ENCODE data around the gene PPP1R1C.
"Not testable (repeated sequence)": the region's sequence is repeated elsewhere in the genome, so short reads cannot be mapped to it uniquely, and the experiment has no call there.

The PPP1R1C gene

GRCh38 chr2:182015334-182016109 lies 29.9 kb downstream of the PPP1R1C start:
- DNase-seq, result no peak

- DNase-seq, result no peak
Observed at GRCh38 chr2:182018218-182018617, 32.6 kb downstream of the PPP1R1C start.

GRCh38 chr2:182019731-182020130 lies 34.1 kb downstream of the PPP1R1C start:
- DNase-seq, result no peak

GRCh38 chr2:182020286-182021070 lies 34.8 kb downstream of the PPP1R1C start:
- DNase-seq, result no peak

GRCh38 chr2:182023235-182023634 lies 37.6 kb downstream of the PPP1R1C start:
- no peak for DNase-seq

GRCh38 chr2:182030875-182031274 lies 45.2 kb downstream of the PPP1R1C start:
- not testable (repeated sequence) for DNase-seq

GRCh38 chr2:182031956-182032355 lies 46.3 kb downstream of the PPP1R1C start:
- DNase-seq, result no peak

- DNase-seq, result no peak
Observed at GRCh38 chr2:182033449-182033848, 47.8 kb downstream of the PPP1R1C start.

GRCh38 chr2:182038576-182038975 lies 52.9 kb downstream of the PPP1R1C start:
- DNase-seq, result no peak

- DNase-seq, result no peak
Observed at GRCh38 chr2:182043021-182043420, 57.4 kb downstream of the PPP1R1C start.

- DNase-seq, result no peak
Observed at GRCh38 chr2:182043861-182044260, 58.2 kb downstream of the PPP1R1C start.

- no peak for DNase-seq
Observed at GRCh38 chr2:182047544-182047943, 61.9 kb downstream of the PPP1R1C start.

GRCh38 chr2:182048088-182048487 lies 62.4 kb downstream of the PPP1R1C start:
- no peak for DNase-seq

GRCh38 chr2:182048621-182049020 lies 63.0 kb downstream of the PPP1R1C start:
- DNase-seq, result no peak

- no peak for DNase-seq
Observed at GRCh38 chr2:182049372-182050148, 63.9 kb downstream of the PPP1R1C start.

GRCh38 chr2:182050333-182051135 lies 64.9 kb downstream of the PPP1R1C start:
- DNase-seq, result no peak

GRCh38 chr2:182055993-182056392 lies 70.3 kb downstream of the PPP1R1C start:
- no peak for DNase-seq

GRCh38 chr2:182057002-182057401 lies 71.3 kb downstream of the PPP1R1C start:
- no peak for DNase-seq

- no peak for DNase-seq
Observed at GRCh38 chr2:182058056-182058455, 72.4 kb downstream of the PPP1R1C start.

GRCh38 chr2:182061739-182062138 lies 76.1 kb downstream of the PPP1R1C start:
- DNase-seq, result no peak

GRCh38 chr2:182062329-182062972 lies 76.8 kb downstream of the PPP1R1C start:
- DNase-seq, result no peak
